AG09319 (cell line): ENCODE results near the gene STX8.

ENCODE experiments used
- DNase-seq: peaks from one replicate; pipeline ENCODE4 v3.0.0-alpha.2; 2010; ENCODE audit warnings: low read depth; ENCODE audit errors: extremely low read depth
- CTCF ChIP-seq: IDR thresholded peaks from 2 replicates; pipeline ENCODE4 v1.5.1; 2011; ENCODE audit warnings: low read depth, mild to moderate bottlenecking, inconsistent platforms, low read length, moderate library complexity

STX8 gene

DNA sequence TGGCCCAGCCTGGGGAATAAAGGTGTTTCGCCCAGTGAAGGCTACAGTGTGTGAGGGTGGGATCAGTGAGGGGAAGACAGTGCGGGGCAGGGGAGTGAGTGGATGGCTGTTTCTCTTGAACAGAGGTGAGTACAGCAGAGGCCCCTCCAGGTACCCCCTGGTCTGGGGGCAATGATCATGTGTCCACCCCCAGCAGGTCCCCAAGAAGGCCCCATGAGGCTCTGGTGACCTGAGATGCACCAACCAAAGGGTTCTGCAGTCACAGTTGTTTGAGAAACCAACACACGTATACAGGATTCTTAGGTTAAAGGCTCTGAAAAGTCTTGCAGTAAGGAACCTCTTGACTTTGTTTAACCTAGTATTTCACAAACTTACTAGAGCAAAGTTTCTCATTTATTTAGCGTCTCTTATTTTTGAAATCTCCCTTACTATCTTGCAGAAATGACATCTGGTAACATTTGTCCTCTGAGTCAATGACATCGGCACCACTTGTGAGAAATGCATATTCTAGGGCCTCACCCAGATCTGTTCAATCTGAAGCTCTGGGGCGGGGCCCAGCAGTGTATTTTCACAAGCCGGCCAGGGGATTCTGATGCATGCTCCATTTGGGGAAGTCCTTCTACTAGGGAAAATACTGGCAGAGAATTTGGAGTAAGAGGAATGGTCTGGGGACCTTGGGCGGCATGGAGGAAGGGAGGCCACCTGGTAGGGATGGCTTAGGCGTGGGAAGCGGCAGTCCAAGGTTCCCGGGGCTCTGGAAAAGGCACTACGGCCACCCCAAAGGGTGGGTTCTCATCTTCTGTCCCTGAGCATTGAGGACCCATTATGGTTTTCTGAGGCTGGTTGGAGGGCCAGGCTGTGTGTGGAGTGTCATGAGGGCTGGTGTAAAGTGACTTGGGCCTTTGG, 337.0 kb downstream of the STX8 start:
- no peak for TF ChIP-seq CTCF
- no peak for DNase-seq

DNA sequence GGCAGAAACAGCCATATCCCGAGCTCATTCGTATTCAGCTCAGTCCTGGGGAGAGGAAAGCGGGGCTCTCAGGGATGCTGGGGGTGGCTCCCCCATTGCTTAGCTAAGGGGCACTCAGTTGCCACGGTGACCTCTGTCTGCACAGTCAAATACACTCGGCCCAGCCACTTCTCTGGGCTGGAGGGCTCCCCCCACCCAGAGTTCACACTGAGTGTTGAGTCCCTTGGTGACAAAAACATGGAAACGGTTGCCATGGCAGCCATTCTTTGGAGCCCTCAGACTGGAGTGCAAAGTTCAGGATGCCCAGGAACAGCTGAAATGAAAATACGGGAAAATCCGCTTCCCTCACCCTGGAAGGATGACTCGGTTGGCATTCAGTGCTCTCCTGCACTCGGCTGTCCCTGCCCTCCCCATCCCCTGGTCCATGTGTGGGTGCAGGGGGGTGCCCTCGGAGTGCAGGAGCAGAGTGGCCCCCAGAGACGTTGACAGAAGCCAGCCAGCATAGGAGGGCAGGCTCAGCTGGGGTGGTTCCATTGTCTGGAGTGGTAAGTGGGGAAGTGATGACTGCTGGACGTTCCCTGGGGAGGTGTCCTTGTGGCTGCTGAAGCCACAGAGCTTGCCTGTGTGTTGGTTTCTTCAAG, 337.8 kb downstream of the STX8 start:
- no peak for TF ChIP-seq CTCF

DNA sequence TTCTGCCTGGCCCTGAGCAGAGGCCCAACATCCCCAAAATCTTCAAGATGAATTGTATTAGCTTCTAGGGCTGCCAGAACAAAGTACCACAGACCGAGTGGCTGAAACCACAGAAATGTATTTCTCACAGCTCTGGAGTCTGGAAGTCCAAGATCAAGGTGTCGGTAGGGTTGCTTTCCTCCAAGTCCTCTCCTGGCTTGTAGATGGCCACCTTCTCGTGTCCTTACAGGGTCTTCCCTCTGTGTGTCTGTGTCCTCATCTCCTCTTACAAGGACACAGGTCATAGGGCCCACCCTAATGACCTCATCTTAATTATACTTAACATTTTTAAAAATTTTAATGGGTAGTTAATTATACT, 338.6 kb downstream of the STX8 start:
- TF ChIP-seq CTCF: no peak
- DNase-seq: no peak

More for the DNA sequence above, 337.8 kb downstream of the STX8 start:
- no peak for DNase-seq

- no peak for TF ChIP-seq CTCF
- DNase-seq: no peak
Measured at GRCh38 chr17:9236286-9237052, 339.2 kb downstream of the STX8 start.

DNA sequence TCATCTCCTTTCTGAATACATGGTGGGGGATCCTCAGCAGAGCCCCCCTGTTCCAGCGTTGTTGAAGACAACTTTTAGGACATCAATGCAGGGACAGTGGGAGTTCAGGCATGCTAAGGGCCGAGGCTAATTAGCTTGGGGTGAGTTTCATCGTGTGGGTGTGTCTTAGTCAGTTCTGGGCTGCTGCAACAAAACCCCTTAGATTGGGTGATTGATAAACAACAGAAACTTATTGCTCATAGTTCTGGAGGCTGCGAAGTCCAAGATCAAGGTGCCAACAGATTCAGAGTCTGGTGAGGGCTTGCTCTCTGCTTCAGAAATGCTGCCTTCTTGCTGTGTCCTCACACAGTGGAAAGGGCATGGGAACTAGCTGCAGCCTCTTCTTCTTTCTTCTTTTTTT, 340.3 kb downstream of the STX8 start:
- TF ChIP-seq CTCF: no peak
- DNase-seq: no peak

DNA sequence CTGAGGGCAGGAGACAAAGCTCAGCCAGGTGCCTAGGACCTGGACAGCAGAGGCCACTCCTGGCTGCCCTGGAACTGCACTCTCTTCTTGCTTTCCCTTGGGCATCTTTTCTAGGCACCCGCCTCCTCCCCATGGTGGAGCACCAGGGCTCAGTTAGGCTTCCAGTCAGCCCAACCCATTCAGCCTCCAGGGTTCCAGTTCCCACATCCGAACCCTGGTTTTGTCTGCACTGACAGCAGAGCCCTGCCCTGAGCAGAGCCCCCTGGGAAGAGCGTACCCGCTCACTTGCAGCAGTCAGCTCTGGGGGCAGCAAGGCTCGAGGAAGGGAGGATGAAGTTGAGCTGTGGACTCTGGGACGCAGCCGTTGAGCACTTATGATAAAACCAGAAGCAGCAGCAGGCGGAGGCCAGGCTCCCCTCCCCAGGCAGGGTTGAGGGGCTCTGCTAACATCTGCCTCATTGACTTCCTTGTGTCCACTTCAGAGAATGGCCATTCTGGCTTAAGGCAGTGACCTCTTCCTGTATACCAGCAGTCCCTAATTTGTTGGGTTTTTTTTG, 341.2 kb downstream of the STX8 start:
- no peak for TF ChIP-seq CTCF
- no peak for DNase-seq
